Endothelial cell of umbilical vein (primary cell): ENCODE results near the gene CD1E. TPM values are rescaled to one million over a fixed set of nuclear protein-coding genes. Genes with fewer than 3 reads are reported as not detected.

ENCODE experiments used
- BruUV-seq: library from RNA; stranded (reverse); fragments of 400-500 nt; replicated peaks from 2 replicates; lab custom pipeline; 2021; lab: Mats Ljungman, UMichigan
- CTCF ChIA-PET: fragments of 300-600, 350-600 bp; sonication (Branson Sonifier 250); formaldehyde crosslinking; loops from one replicate; lab custom pipeline; 2021; ENCODE audit warnings: antibody characterized with exemption, inconsistent platforms; lab: Charles Lee
- POLR2A ChIA-PET: fragments of 300-600, 350-600 bp; sonication (Branson Sonifier 250); formaldehyde crosslinking; loops from one replicate; lab custom pipeline; 2021; ENCODE audit warnings: antibody characterized with exemption, inconsistent platforms; lab: Charles Lee
- DNase-seq: peaks from one replicate; pipeline ENCODE4 v3.0.0-alpha.2; 2011; ENCODE audit warnings: low read depth, low spot score
- FAIRE-seq: peaks from 2 replicates; lab custom pipeline; 2011; peaks lifted over from hg19 to GRCh38; lab: Jason Lieb, UNC
- H2AFZ ChIP-seq: 2 replicates; pipeline ENCODE4 v1.6.0; 2012; ENCODE audit warnings: low read depth, low read length, control low read depth, inconsistent platforms
- H3K27ac ChIP-seq: 2 replicates; pipeline ENCODE4 v1.5.1; 2011; ENCODE audit warnings: low read depth, mild to moderate bottlenecking, control low read depth, low read length, moderate library complexity; ENCODE audit not compliant: insufficient read depth
- H3K27me3 ChIP-seq, 2 experiments: 2 replicates each; pipeline versions ENCODE4 v1.6.0 to v1.6.1; 2011; ENCODE audit warnings: low read length in 2 of 2, mixed read lengths in 1 of 2; ENCODE audit not compliant: control insufficient read depth in 2 of 2, insufficient read depth in 2 of 2
- H3K36me3 ChIP-seq, 2 experiments: 2 replicates in 1 of 2; 3 replicates in 1 of 2; pipeline ENCODE4 v1.5.1; 2011; ENCODE audit warnings: low read length in 2 of 2, mild to moderate bottlenecking in 1 of 2, moderate library complexity in 1 of 2; ENCODE audit not compliant: control insufficient read depth in 2 of 2, insufficient read depth in 2 of 2; ENCODE audit errors: extremely low read depth in 1 of 2
- H3K4me1 ChIP-seq: 3 replicates; pipeline ENCODE4 v1.5.1; 2011; ENCODE audit warnings: mild to moderate bottlenecking, low read length; ENCODE audit not compliant: control insufficient read depth, insufficient read depth; ENCODE audit errors: extremely low read depth
- H3K4me2 ChIP-seq: 2 replicates; pipeline ENCODE4 v1.6.1; 2011; ENCODE audit warnings: low read length, control low read depth, mixed read lengths; ENCODE audit not compliant: insufficient read depth
- H3K4me3 ChIP-seq, 3 experiments: fragments of 200-600 bp in 1 of 3; sonication (generic), shearing (Covaris generic) in 1 of 3; replicated peaks in 1 of 3; 2 replicates each; pipeline ENCODE4 v1.5.1; 2011 to 2016; ENCODE audit warnings: control low read depth in 3 of 3, low read length in 3 of 3, mild to moderate bottlenecking in 2 of 3, inconsistent platforms in 1 of 3, low read depth in 1 of 3, moderate library complexity in 1 of 3; ENCODE audit not compliant: insufficient read depth in 1 of 3
- H3K79me2 ChIP-seq: 2 replicates; pipeline ENCODE4 v1.6.0; 2012; ENCODE audit warnings: low read length, inconsistent platforms; ENCODE audit not compliant: control insufficient read depth, insufficient read depth
- H3K9ac ChIP-seq: replicated peaks from 2 replicates; pipeline ENCODE3; 2011; ENCODE audit warnings: low read length, control low read depth; ENCODE audit not compliant: insufficient read depth; ENCODE audit errors: extremely low read depth
- H3K9me1 ChIP-seq: replicated peaks from 3 replicates; pipeline ENCODE4 v1.6.0; 2011; ENCODE audit warnings: mild to moderate bottlenecking, low read length; ENCODE audit not compliant: control insufficient read depth, insufficient read depth; ENCODE audit errors: extremely low read depth
- H3K9me3 ChIP-seq: replicated peaks from 2 replicates; pipeline ENCODE4 v1.5.1; 2012; ENCODE audit warnings: low read length, inconsistent platforms; ENCODE audit not compliant: control insufficient read depth, insufficient read depth
- H4K20me1 ChIP-seq: replicated peaks from 2 replicates; pipeline ENCODE3; 2011; ENCODE audit warnings: mild to moderate bottlenecking, low read length; ENCODE audit not compliant: control insufficient read depth, insufficient read depth; ENCODE audit errors: extremely low read depth
- EZH2 ChIP-seq: IDR thresholded peaks from 2 replicates; pipeline ENCODE4 v1.6.1; 2012; ENCODE audit warnings: borderline replicate concordance, low read depth, mild to moderate bottlenecking, moderate library complexity, low read length, inconsistent platforms; ENCODE audit not compliant: severe bottlenecking
- FOS ChIP-seq: IDR thresholded peaks from 2 replicates; pipeline ENCODE4 v1.6.1; 2011; ENCODE audit warnings: mild to moderate bottlenecking, low read length, moderate library complexity, borderline replicate concordance; ENCODE audit not compliant: insufficient read depth
- GATA2 ChIP-seq: IDR thresholded peaks from 2 replicates; pipeline ENCODE4 v1.7.0; 2011; ENCODE audit warnings: low read depth, mild to moderate bottlenecking, moderate library complexity, mixed read lengths, low read length; ENCODE audit not compliant: insufficient read length, insufficient read depth
- MYC ChIP-seq: IDR thresholded peaks from one replicate; pipeline ENCODE4 v1.6.1; 2011; ENCODE audit warnings: mild to moderate bottlenecking, low read depth, low read length
- POLR2AphosphoS5 ChIP-seq: IDR thresholded peaks from 2 replicates; pipeline ENCODE4 v1.6.1; 2012; ENCODE audit warnings: low read depth, mild to moderate bottlenecking, control low read depth, low read length, moderate library complexity; ENCODE audit not compliant: insufficient read depth
- dilution Hi-C: fragments of 300-500 bp; cut with MboI; formaldehyde crosslinking; loops from one replicate; pipeline ENCODE4 v1.15.0; 2019; ENCODE audit warnings: low sequenced_read_pairs; ENCODE audit not compliant: extremely low pct_ligation_motif_present
- intact Hi-C: fragments of 100-400 bp; cut with micrococcal nuclease; formaldehyde crosslinking; loops from one replicate; pipeline ENCODE4 v1.10.0; 2022
- polyA plus RNA-seq, 4 experiments: library from polyadenylated mRNA; depleted of rRNA in 3 of 4; stranded (reverse) in 3 of 4; unstranded in 1 of 4; fragments of >200 nt; gene quantifications; 2 replicates each; pipeline versions ENCODE4 v1.2.1 to v1.2.3, GENCODE V29; 2011 to 2012; ENCODE audit warnings: missing spikeins in 1 of 4
- total RNA-seq: library from RNA; stranded (reverse); gene quantifications from 2 replicates; pipeline ENCODE4 v1.2.3, GENCODE V29; 2021
- TF ChIP-seq, protein P1 (sequence below): IDR thresholded peaks from 2 replicates; pipeline ENCODE4 v1.6.1; 2011; ENCODE audit not compliant: insufficient read depth, insufficient read length
- TF ChIP-seq, protein P2 (sequence below), 2 donors: IDR thresholded peaks; 1 replicate in 1 of 2; 2 replicates in 1 of 2; pipeline ENCODE4 v1.5.1; 2011; ENCODE audit warnings: low read length in 2 of 2, mild to moderate bottlenecking in 2 of 2, moderate library complexity in 2 of 2, control low read depth in 1 of 2, inconsistent platforms in 1 of 2, low read depth in 1 of 2; ENCODE audit not compliant: insufficient read depth in 1 of 2; ENCODE audit errors: extremely low read depth in 1 of 2

The CD1E gene
- total and polyA plus RNA-seq, 2 donors (not counting 3 experiments of a cell fraction or from before 2014, with no cell fraction given), result not detected

- DNase-seq (no peak), FAIRE-seq (no peak)
- H3K9me3 ChIP-seq, result peaks cover 2% of the 10 kb centered on the region
- dilution Hi-C loops (no loop called here), intact Hi-C loops (no loop called here)
- H3K9me1 ChIP-seq, result no peaks in the 10 kb centered on the region
- no peaks in the 10 kb centered on the region for H3K79me2 ChIP-seq
- POLR2A ChIA-PET, result no interaction called here
- H3K27ac ChIP-seq, result no peak overlapping the region
- H3K27me3 ChIP-seq, result no peaks in the 10 kb centered on the region
- H3K4me1 ChIP-seq, result no peaks in the 10 kb centered on the region
- CTCF ChIA-PET, result no interaction called here
- TF ChIP-seq GATA2 (no peak), EZH2 (no peak), POLR2AphosphoS5 (no peak), MYC (no peak), FOS (no peak)
- TF ChIP-seq, protein P1, sequence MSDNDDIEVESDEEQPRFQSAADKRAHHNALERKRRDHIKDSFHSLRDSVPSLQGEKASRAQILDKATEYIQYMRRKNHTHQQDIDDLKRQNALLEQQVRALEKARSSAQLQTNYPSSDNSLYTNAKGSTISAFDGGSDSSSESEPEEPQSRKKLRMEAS, result no peak
- TF ChIP-seq, protein P2, sequence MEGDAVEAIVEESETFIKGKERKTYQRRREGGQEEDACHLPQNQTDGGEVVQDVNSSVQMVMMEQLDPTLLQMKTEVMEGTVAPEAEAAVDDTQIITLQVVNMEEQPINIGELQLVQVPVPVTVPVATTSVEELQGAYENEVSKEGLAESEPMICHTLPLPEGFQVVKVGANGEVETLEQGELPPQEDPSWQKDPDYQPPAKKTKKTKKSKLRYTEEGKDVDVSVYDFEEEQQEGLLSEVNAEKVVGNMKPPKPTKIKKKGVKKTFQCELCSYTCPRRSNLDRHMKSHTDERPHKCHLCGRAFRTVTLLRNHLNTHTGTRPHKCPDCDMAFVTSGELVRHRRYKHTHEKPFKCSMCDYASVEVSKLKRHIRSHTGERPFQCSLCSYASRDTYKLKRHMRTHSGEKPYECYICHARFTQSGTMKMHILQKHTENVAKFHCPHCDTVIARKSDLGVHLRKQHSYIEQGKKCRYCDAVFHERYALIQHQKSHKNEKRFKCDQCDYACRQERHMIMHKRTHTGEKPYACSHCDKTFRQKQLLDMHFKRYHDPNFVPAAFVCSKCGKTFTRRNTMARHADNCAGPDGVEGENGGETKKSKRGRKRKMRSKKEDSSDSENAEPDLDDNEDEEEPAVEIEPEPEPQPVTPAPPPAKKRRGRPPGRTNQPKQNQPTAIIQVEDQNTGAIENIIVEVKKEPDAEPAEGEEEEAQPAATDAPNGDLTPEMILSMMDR (IDR thresholded peaks at IDR 0.05; ENCODE audit: extremely low read depth in 1 of 2, insufficient read depth in 1 of 2, low read depth in 1 of 2, low read length in 2 of 2), result no peak
- H3K4me3 ChIP-seq, result no peak overlapping the region
- H4K20me1 ChIP-seq, result no peaks in the 10 kb centered on the region
- no peaks in the 10 kb centered on the region for H3K36me3 ChIP-seq
- H3K9ac ChIP-seq, result no peak overlapping the region
- BruUV-seq, result no TSS peak
- H3K4me2 ChIP-seq, result no peak overlapping the region
- H2AFZ ChIP-seq, result no peak overlapping the region
Observed at GRCh38 chr1:158366783-158367182, 13.1 kb downstream of the CD1E start.
